Measurements from ENCODE around the gene ATP5MC3.

Gene ATP5MC3

DNA sequence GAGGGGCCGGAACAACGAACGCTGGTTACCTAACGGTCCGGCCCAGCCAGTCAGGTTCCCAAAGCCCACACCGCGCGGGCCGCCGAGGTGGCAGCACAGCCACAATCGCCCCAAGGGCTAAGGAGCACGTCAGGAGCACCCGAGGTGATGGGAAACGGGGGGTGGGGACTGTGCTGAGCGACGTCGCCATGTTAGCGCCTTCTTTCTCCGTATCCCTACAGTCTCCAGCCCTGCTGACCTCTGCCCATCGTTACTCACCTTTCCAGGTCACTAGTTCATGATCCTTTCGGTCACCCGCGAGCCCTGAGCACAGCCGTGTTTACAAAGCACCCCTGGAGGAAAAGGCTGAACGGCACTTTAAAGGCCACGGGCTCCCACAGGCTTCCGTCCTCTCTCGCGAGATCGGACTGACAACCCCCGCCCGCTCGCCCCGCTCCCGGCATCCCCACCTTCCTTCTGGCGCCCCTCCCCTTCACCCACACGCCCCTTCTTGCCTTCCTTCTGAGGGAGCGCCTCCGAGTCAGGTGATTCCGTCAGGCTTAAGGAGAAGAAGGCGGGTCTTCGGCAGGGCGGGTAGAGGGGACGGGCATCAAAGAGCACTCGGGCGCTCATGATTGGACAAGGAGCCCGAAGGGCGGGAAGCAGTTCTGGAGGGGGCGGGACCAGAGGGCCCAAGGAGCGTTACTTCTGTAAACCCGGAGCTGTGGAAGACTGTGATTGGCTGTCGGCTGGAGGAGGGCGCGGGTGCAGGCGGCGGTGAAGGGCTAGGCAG, 13.5 kb downstream of the ATP5MC3 start, which contains the start of gene ATF2:
TSS of gene ATF2 (minus strand) at position 412 of the 772 bp plus-strand sequence. CDS start 31,760 bp downstream, outside the sequence.
- DNase-seq = peak; percentile 99

DNA sequence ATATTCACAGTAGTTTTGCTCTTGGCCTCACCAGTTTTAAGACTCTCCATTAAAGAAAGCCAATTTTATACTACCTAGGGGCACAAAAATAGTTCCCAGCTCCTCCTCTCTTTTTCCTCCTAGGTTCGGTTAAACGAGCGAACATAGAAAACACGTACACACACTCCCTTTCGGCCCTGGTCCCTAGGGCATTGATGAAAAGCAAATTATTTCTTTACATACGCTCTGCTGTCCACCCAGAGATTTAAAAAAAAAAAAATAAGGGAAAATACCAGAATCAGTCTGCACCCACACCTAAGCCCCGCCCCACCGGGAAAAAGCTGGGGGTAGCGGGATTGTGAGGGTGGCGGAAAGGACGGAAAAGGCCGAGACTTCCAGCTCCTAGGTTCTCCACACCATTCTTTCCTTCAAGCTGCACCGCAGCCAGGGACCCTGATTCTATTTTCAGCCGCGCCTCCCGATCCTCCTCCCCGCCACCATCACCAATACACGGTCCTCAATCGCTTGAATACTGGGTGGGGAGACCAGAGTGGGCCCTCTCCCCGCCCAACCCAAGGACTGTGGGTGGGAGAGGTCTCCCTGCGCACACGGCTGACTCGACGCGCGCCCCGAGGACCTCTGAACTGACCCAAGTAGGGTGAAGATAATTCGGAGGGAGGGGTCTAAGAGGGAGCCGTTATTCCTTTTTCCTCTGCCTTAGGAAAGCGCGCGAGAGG, 14.3 kb downstream of the ATP5MC3 start:
- no peak for DNase-seq

DNA sequence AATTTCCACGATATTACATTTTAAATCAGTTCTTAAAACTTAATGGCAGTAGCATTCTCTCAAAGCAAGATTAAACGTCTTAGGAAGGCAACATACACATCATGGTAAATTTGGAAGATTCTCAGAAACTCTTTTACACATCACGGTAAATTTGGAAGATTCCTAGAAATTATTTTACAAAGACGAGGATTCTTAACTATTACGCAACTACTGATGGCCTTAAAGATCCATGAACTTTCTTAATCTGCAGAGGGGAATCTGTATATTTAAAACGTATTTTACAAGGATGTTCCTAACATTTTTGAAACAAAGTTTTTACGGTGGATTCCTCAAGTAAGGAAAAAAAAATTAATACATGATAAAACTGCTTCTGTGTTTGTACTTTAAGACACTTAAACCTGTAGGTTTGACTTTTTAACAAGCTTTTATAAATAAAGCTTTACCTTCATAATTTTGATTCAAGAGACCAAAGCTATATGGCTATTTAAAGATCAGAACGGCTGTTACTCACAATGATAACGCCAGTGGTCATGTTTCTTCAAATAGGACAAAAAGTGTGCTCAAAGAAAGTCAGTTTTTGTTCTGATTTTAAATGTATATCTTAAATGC, 15.2 kb downstream of the ATP5MC3 start:
- no peak for DNase-seq

DNA sequence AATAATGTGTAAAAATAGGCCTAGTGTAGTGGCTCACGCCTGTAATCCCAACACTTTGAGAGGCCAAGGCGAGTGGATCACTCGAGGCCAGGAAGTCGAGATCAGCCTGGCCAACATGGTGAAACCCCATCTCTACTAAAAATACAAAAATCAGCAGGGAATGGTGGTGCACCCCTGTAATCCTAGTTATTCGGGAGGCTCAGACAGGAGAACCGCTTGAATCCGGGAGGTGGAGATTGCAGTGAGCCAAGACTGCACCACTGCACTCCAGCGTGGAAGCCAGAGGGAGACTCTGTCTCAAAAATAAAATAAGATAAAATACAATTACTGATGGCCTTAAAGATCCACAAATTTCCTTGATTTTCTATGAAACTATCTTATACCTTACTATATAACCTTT, 17.3 kb downstream of the ATP5MC3 start:
- no peak for DNase-seq

DNA sequence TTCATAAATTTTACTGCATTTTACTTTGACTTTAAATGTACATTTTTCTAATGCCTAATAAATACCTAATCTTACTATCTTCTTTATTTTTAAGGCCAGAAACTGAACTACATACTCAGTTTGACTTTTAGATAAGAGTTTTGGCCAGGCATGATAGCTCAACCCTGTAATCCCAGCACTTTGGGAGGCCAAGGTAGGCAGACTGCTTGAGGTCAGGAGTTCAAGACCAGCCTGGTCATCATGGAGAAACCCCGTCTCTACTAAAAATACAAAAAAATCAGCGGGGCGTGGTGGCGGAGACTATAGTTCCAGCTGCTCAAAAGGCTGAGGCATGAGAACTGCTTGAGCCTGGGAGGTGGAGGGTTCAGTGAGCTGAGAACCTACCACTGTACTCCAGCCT, 22.6 kb downstream of the ATP5MC3 start:
- no peak for DNase-seq

DNA sequence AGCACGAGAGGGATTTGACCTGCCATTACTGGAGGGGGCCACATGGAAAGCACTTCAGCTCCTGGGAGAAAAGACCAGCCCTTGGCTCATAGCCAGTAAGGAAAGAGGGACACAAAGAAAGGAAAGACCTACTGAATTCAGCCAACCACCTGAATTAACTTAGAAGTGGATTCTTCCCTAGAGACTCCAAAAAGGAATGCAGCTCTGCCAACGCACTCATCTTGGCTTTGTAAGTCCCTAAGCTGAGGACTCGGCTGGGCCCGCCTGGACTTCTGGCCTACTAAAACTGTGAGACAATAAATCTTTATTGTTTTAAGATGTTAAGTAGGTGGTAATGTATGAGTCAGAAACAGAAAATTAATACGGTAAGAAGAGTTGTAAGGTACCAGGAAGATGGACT, 25.0 kb downstream of the ATP5MC3 start:
- no peak for DNase-seq

DNA sequence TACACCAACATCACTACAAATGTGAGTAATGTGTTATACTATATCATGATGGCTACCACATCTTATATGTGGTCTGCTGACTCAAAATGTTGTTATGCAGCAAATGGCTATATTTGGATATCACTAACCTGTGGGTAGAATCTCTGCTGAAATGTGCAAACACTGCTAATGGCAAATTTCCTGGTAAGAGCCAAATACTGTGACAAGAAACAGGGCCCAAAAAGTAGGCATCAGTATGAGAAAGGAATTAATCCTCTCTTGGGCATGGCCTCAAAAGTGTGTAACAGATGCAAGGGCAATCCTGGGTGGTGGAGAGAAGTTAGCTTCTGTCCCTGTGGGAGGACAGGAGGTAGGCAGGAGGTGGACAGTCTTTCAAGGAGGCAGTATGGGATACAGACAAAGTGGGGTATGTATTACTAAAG, 26.8 kb downstream of the ATP5MC3 start:
- no peak for DNase-seq

DNA sequence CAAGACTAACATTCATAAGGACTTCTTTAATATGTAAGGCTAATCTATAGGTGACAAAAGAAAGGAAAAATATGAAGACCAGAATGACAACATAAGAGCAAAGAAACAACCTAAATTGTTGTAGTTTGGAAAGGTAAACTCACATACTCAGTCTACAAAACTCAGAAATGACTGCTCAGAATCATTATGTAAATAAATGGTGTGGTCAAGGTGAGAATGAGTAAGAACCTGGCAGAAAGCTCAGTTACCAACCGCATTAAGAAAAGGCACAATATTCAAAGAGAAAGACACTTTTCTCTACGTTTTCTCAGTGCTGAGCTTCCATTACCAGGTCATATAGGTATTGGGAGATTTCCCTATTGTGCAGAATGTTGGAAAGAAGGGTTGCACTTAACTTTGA, 29.3 kb downstream of the ATP5MC3 start:
- DNase-seq = no peak

DNA sequence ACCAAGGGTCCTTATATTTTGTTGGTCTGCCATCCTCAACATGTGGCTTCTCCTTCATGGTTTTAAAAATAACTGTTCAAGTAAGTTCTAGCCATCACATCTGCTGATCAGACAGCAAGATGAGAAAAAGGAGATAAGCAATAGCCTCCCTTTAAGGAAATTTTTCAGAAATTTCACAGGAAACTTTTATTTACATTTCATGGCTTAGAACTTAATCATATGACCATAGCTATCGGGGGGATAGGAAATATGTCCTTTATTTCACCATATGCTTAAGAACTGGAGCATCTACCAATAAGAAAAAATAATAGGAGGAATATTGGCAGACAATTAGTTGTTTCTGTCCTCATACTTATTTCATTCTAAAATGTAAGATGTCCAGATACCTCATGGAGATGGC, 29.7 kb downstream of the ATP5MC3 start:
- no peak for DNase-seq

DNA sequence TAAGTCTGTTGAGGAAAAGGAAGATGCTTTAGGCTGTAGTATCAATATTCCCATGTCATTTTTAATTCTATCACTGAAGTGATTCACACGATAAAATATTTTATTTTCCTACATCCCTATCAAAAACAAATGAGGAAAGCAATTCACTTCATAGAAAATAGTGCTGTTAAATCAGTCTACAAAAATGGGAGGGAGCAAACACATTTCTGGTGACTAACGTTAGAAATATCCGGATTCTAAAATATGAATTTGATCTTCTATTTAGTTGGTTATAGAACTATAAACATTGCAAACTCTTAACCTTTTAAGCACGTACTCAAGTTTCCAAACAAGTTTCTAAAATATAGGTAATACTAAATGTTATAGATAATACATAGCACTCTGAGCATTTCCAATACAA, 34.3 kb downstream of the ATP5MC3 start:
- DNase-seq = no peak

DNA sequence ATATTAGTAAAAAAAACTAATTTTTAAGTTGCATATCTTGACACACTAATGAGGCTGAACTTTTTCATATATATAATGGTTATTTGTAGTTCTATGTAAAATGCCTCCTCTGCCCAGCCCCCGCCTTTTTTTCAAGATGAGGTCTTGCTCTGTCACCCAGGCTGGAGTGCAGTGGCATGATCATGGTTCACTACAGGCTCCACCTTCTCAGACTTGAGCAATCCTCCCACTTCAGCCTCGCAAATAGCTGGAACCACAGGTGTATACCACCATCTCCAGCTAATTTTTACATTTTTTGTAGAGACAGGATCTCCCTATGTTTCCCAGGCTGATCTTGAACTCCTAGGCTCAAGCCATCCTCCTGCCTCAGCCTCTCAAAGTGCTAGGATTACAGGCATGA, 37.8 kb downstream of the ATP5MC3 start:
- DNase-seq = no peak

DNA sequence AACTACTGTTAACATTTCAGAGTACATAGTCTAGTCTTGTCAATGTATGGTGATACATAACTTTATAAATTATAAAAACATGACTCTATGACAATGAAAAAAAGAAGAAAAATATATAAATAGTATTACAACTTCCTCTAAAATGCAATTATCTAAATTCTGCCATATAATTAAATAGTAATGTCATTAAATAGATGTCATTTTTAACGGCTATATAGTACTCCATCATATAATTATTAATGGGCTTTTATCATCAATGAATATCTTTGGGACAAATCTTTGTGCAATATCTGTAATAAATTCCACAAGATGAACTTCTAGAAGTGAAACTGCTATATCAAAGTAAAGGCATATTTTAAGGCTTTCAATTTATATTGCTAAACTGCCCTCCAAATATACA, 38.3 kb downstream of the ATP5MC3 start:
- DNase-seq = no peak

DNA sequence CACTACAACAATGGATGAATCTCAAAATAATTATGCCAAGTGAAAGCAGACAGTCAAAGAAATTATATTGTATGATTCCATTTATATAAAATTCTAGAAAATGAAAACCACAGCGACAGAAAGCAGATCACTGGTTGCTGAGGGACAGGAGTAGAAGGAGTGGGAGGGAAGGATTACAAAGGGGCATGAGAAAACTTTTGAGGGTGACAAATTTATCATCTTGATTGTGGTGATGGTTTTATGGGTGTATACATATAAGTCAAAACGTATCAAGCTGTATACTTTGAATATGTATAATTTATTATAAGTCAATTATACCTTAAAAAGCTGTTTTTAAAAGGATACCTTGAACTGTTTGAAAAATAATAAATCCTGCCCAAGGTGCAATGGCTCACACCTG, 41.2 kb downstream of the ATP5MC3 start:
- no peak for DNase-seq

DNA sequence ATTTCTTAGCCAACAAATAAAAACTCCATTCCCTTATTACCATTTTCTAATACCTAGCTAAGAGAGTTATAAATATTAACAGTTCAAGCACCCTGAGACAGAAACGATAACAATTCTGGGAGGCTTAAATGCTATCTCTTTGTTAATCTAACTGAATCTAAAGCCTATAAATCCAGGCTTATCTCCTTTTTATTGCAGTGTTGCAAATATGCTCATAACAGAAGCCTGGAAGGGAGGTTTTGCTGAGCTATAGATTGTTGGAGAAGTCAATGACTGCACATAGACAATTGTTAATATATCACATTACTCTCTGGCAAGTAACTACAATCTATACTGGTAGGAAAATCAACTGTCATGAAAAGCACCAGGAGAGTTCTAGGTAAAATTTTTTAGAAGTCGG, 43.7 kb downstream of the ATP5MC3 start:
- no peak for DNase-seq

DNA sequence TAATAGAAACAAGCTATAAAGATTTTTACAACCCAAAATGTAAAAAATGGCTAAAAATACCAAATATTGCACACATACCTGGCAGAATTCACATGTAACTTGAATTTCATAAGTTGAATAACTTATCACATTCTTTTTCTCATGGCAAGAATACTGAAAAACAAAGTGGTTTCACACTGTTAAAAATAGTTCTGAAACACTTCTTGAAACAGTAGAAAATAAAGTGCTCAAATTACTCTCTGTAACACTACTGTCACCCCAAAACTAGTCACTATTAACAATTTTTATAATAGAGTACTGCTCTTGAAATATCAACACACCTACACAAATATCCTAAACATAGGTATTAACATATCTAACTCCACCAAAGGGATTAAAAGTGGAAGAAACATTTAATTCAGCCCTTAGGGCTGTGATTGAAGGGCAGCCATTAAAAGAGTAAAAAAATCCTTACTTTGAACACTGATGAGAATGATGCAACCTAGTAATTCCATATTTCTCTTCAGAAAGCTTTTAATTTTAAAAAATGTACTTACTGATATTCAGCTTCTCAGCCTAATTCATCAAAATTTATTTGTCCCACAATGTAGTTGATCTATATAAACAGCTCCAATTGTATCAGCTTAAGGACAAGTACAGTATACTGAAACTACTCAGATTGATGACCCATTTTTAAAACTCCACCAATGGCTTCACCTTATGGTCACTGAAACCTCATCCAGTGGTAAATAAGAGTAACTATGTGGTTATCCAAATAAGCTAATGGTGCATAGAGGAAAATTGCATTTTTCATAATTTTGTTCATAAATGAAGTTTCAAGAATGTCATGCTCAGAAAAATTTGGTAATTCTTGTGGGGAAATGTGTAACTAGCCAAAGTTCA, 44.9 kb downstream of the ATP5MC3 start:
- no peak for DNase-seq

DNA sequence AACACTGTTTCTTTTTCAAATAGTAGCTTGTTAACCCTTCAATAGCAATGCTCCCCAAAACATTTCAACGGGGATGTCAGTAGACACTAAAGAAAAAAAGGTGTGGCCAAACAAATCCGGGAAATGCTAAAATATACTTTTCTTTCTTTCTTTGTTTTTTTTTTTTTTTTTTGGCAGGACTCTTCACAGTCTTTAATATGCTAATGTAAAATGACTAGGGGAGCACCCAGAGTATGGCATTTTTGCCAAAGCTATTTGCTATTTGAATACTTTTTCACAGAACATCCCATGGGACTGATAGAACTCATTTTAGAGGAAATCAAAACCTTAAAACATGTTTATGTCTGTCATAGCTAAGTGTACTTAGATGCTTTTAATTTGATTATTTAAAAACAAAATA, 45.6 kb downstream of the ATP5MC3 start:
- DNase-seq = no peak

DNA sequence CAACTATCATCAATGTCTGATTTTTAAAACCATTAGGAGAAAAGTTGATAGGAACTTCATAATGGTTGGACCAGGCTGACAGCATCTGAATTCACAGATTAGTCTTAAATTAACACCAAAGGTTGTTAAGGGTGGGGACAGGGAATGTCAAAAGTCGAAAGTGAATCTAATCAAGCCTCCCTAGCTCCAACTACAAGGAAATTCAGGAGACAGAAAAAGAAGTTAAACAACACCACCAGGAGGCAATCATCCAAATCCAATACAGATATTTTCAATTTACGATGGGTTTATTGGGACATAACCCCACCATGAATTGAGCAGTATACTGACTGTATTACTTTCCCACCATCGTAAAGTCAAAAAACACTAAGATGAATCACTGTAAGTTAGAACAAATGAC, 46.3 kb downstream of the ATP5MC3 start:
- no peak for DNase-seq

DNA sequence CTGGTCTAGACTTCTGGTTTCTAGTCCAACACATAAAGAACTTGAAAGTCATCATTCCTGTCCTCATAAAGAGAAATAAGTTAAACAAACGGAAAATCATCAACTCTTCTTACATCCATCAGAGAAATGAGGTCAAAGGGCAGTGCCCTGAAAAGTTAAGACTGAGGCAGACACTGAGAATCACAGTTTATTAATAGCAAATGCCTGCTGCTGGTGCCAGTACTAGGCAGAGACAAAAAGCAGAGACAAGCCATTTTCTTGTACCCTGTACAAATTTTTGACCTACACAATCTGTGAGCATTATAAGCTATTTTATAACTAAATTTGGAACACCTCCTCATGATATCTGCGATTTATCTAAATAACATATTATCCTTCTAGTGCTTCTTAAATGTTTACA, 50.3 kb downstream of the ATP5MC3 start:
- DNase-seq = no peak

DNA sequence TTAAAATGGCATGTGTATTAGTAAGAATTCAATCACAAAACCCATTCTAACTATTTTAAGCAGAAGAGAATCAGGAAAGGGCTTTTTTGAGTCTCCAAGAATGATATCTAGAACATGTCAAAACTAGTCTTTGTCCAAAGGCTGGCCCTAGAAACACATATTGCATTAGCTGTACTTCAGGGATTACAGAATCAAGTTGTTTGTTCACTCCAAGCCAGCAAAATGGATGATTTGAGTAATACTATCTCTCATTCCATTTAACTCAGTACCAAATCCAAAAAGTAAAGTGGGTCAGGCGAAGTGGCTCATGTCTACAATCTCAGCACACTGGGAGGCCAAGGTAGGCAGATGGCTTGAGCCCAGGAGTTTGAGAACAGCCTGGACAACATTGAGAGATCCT, 54.8 kb downstream of the ATP5MC3 start:
- DNase-seq = no peak
